ENCODE data around the gene FAM120A.

FAM120A gene

GRCh38 chr9:93590609-93591234, 139.2 kb downstream of the FAM120A start:
- WGBS (ENCODE audit: insufficient coverage, insufficient read length) = no CpG with 5 or more reads among the region's 8 CpGs
- Histone ChIP-seq H3K27ac (ENCODE audit: low read length) (no peak overlapping the region), H3K36me3 (ENCODE audit: control insufficient read depth, insufficient read depth, low read length) (no peaks in the 10 kb centered on the region)

GRCh38 chr9:93591301-93592007, 140.0 kb downstream of the FAM120A start:
- WGBS (ENCODE audit: insufficient coverage, insufficient read length) = no CpG with 5 or more reads among the region's 13 CpGs
- DNase-seq (ENCODE audit: low read depth, low spot score) = no peak
- peaks cover 1% of the 10 kb centered on the region; the same call in 1 of the 2 replicates for H3K4me1 ChIP-seq (ENCODE audit: control insufficient read depth, insufficient read depth, low read length)

More at GRCh38 chr9:93590609-93591234, 139.2 kb downstream of the FAM120A start:
- Histone ChIP-seq H3K27me3 (ENCODE audit: control insufficient read depth, insufficient read depth, low read length) (no peaks in the 10 kb centered on the region), H3K4me1 (ENCODE audit: control insufficient read depth, insufficient read depth, low read length) (peaks cover 1% of the 10 kb centered on the region; the same call in 1 of the 2 replicates), H3K4me3 (ENCODE audit: low read length) (no peak overlapping the region), H3K9me3 (ENCODE audit: control insufficient read depth, insufficient read depth, low read length) (no peaks in the 10 kb centered on the region)
- DNase-seq (ENCODE audit: low read depth, low spot score) = no peak

GRCh38 chr9:93592008-93592642, 140.6 kb downstream of the FAM120A start:
- no peak overlapping the region for H3K4me3 ChIP-seq (ENCODE audit: low read length)
- H3K36me3 ChIP-seq (ENCODE audit: control insufficient read depth, insufficient read depth, low read length) = no peaks in the 10 kb centered on the region
- DNase-seq (ENCODE audit: low read depth, low spot score) = no peak
- WGBS (ENCODE audit: insufficient coverage, insufficient read length) = no CpG with 5 or more reads among the region's 8 CpGs
- H3K9me3 ChIP-seq (ENCODE audit: control insufficient read depth, insufficient read depth, low read length) = no peaks in the 10 kb centered on the region
- H3K4me1 ChIP-seq (ENCODE audit: control insufficient read depth, insufficient read depth, low read length) = peaks cover 1% of the 10 kb centered on the region; the same call in 1 of the 2 replicates
- H3K27ac ChIP-seq (ENCODE audit: low read length) = no peak overlapping the region
- H3K27me3 ChIP-seq (ENCODE audit: control insufficient read depth, insufficient read depth, low read length) = no peaks in the 10 kb centered on the region

More at GRCh38 chr9:93591301-93592007, 140.0 kb downstream of the FAM120A start:
- no peaks in the 10 kb centered on the region for H3K36me3 ChIP-seq (ENCODE audit: control insufficient read depth, insufficient read depth, low read length)
- no peaks in the 10 kb centered on the region for H3K9me3 ChIP-seq (ENCODE audit: control insufficient read depth, insufficient read depth, low read length)
- H3K27me3 ChIP-seq (ENCODE audit: control insufficient read depth, insufficient read depth, low read length) = no peaks in the 10 kb centered on the region
- H3K27ac ChIP-seq (ENCODE audit: low read length) = no peak overlapping the region
- H3K4me3 ChIP-seq (ENCODE audit: low read length) = no peak overlapping the region

GRCh38 chr9:93592643-93593021, 141.1 kb downstream of the FAM120A start:
- no CpG with 5 or more reads among the region's 2 CpGs for WGBS (ENCODE audit: insufficient coverage, insufficient read length)
- peak; percentile 48 for DNase-seq (ENCODE audit: low read depth, low spot score)
- no peak overlapping the region for H3K27ac ChIP-seq (ENCODE audit: low read length)
- H3K27me3 ChIP-seq (ENCODE audit: control insufficient read depth, insufficient read depth, low read length) = no peaks in the 10 kb centered on the region
- H3K4me3 ChIP-seq (ENCODE audit: low read length) = no peak overlapping the region
- H3K9me3 ChIP-seq (ENCODE audit: control insufficient read depth, insufficient read depth, low read length) = no peaks in the 10 kb centered on the region
- H3K36me3 ChIP-seq (ENCODE audit: control insufficient read depth, insufficient read depth, low read length) = no peaks in the 10 kb centered on the region
- H3K4me1 ChIP-seq (ENCODE audit: control insufficient read depth, insufficient read depth, low read length) = peaks cover 1% of the 10 kb centered on the region; the same call in 1 of the 2 replicates

GRCh38 chr9:93593144-93593658, 141.7 kb downstream of the FAM120A start:
- H3K4me3 ChIP-seq (ENCODE audit: low read length) = no peak overlapping the region
- WGBS (ENCODE audit: insufficient coverage, insufficient read length) = no CpG with 5 or more reads among the region's 2 CpGs
- H3K27ac ChIP-seq (ENCODE audit: low read length) = no peak overlapping the region
- H3K9me3 ChIP-seq (ENCODE audit: control insufficient read depth, insufficient read depth, low read length) = no peaks in the 10 kb centered on the region
- no peaks in the 10 kb centered on the region for H3K36me3 ChIP-seq (ENCODE audit: control insufficient read depth, insufficient read depth, low read length)
- no peaks in the 10 kb centered on the region for H3K27me3 ChIP-seq (ENCODE audit: control insufficient read depth, insufficient read depth, low read length)
- no peak for DNase-seq (ENCODE audit: low read depth, low spot score)
- H3K4me1 ChIP-seq (ENCODE audit: control insufficient read depth, insufficient read depth, low read length) = peaks cover 1% of the 10 kb centered on the region; the same call in 1 of the 2 replicates

GRCh38 chr9:93594041-93594756, 142.7 kb downstream of the FAM120A start:
- no peak for DNase-seq (ENCODE audit: low read depth, low spot score)
- WGBS (ENCODE audit: insufficient coverage, insufficient read length) = no CpG with 5 or more reads among the region's 9 CpGs
- Histone ChIP-seq H3K9me3 (ENCODE audit: control insufficient read depth, insufficient read depth, low read length) (no peaks in the 10 kb centered on the region), H3K27ac (ENCODE audit: low read length) (no peak overlapping the region), H3K27me3 (ENCODE audit: control insufficient read depth, insufficient read depth, low read length) (no peaks in the 10 kb centered on the region), H3K4me1 (ENCODE audit: control insufficient read depth, insufficient read depth, low read length) (peaks cover 3% of the 10 kb centered on the region), H3K36me3 (ENCODE audit: control insufficient read depth, insufficient read depth, low read length) (no peaks in the 10 kb centered on the region), H3K4me3 (ENCODE audit: low read length) (no peak overlapping the region)

GRCh38 chr9:93595461-93595860, 144.0 kb downstream of the FAM120A start:
- H3K36me3 ChIP-seq (ENCODE audit: control insufficient read depth, insufficient read depth, low read length) = no peaks in the 10 kb centered on the region
- no peaks in the 10 kb centered on the region for H3K27me3 ChIP-seq (ENCODE audit: control insufficient read depth, insufficient read depth, low read length)
- no peaks in the 10 kb centered on the region for H3K9me3 ChIP-seq (ENCODE audit: control insufficient read depth, insufficient read depth, low read length)
- H3K27ac ChIP-seq (ENCODE audit: low read length) = no peak overlapping the region
- no peak for DNase-seq (ENCODE audit: low read depth, low spot score)
- WGBS (ENCODE audit: insufficient coverage, insufficient read length) = no CpG with 5 or more reads among the region's 5 CpGs
- H3K4me3 ChIP-seq (ENCODE audit: low read length) = no peak overlapping the region
- H3K4me1 ChIP-seq (ENCODE audit: control insufficient read depth, insufficient read depth, low read length) = peaks cover 14% of the 10 kb centered on the region

GRCh38 chr9:93595861-93596365, 144.4 kb downstream of the FAM120A start:
- Histone ChIP-seq H3K4me3 (ENCODE audit: low read length) (no peak overlapping the region), H3K4me1 (ENCODE audit: control insufficient read depth, insufficient read depth, low read length) (peaks cover 16% of the 10 kb centered on the region), H3K9me3 (ENCODE audit: control insufficient read depth, insufficient read depth, low read length) (no peaks in the 10 kb centered on the region), H3K27me3 (ENCODE audit: control insufficient read depth, insufficient read depth, low read length) (no peaks in the 10 kb centered on the region), H3K27ac (ENCODE audit: low read length) (no peak overlapping the region), H3K36me3 (ENCODE audit: control insufficient read depth, insufficient read depth, low read length) (no peaks in the 10 kb centered on the region)
- WGBS (ENCODE audit: insufficient coverage, insufficient read length) = no CpG with 5 or more reads among the region's 5 CpGs
- no peak for DNase-seq (ENCODE audit: low read depth, low spot score)

GRCh38 chr9:93596399-93596798, 144.9 kb downstream of the FAM120A start:
- no peak overlapping the region for H3K4me3 ChIP-seq (ENCODE audit: low read length)
- H3K4me1 ChIP-seq (ENCODE audit: control insufficient read depth, insufficient read depth, low read length) = peaks cover 16% of the 10 kb centered on the region
- no CpG with 5 or more reads among the region's 4 CpGs for WGBS (ENCODE audit: insufficient coverage, insufficient read length)
- H3K36me3 ChIP-seq (ENCODE audit: control insufficient read depth, insufficient read depth, low read length) = no peaks in the 10 kb centered on the region
- no peak for DNase-seq (ENCODE audit: low read depth, low spot score)
- H3K27me3 ChIP-seq (ENCODE audit: control insufficient read depth, insufficient read depth, low read length) = no peaks in the 10 kb centered on the region
- H3K27ac ChIP-seq (ENCODE audit: low read length) = no peak overlapping the region
- no peaks in the 10 kb centered on the region for H3K9me3 ChIP-seq (ENCODE audit: control insufficient read depth, insufficient read depth, low read length)

All from iPS DF 6.9 (cell line).